GM19035 (cell line): ENCODE results near the gene NBEA.
"Not testable (repeated sequence)": the region's sequence is repeated elsewhere in the genome, so short reads cannot be mapped to it uniquely, and the experiment has no call there.

ENCODE experiments used
- ATAC-seq: cut with Tn5 transposase; IDR thresholded peaks from one replicate; pipeline ENCODE4 v1.9.1; 2021; ENCODE audit not compliant: unreplicated experiment

Gene NBEA

DNA sequence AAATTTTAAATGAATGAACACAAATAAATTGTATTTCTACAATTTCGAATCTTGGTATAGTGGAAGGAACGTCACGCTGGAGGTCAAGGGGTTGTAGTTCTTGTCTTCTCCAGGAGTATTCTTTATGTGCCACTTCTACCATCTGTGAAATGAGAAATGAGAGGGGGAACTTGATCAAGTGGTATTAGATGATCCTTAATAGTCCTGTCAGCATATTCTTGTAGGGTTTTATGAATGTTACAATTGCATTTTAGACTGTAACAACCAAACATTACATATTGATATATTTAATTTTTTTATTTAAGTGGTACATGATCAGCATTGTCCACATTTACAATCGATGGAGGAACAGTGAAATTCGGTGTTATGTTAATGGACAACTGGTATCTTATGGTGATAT lies 113.6 kb downstream of the NBEA start:
- no peak for ATAC-seq

DNA sequence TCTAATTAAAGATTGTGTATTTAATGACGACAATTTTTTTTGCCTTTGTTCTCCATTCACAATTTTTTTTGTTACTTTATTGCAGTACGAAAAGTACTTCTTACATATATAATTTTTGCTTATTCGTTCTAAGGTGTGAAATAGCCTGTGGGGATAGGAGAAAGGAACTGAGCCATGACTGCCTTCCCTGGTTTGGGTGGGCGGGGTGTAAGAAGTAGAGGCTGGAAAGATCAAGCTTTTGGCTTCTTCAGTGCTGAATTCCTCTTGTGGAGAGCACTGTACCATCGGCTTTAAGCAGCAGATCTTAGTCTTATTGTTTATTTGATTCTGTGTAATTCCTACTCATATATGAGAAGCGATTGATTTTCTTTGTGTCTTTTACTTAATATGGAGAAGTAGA lies 115.8 kb downstream of the NBEA start:
- no peak for ATAC-seq

DNA sequence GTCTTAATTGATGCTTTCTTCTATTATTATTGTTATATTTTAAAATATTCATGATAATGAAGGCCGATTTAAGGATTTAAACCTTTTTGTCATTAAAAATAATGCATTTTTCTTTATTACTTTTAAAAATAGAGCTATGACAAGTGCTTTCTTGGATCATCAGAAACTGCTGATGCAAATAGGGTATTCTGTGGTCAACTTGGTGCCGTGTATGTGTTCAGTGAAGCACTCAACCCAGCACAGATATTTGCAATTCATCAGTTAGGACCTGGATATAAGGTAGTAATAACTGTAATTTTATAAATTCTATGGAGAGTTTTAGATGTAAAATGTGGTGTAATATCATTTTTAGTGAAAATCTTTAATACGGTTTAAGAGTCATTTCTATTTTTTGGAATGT lies 116.5 kb downstream of the NBEA start:
- peak; percentile 100 for ATAC-seq

DNA sequence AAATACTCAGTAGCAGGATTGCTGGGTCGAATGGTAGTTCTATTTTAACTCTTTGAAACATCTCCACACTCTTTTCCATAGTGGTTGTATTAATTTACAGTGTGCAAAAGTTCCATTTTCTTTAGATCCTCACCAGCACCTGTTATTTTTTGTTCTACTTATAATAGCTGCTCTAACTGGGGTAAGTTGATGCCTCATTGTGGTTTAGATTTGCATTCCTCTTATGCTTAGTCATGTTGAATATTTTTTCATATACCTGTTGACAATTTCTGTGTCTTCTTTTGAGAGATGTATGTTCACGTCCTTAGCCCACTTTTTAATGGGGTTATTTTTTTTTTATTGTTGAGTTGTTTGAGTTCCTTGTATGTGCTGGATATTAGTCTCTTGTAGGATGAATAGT lies 144.6 kb downstream of the NBEA start:
- ATAC-seq = no peak

DNA sequence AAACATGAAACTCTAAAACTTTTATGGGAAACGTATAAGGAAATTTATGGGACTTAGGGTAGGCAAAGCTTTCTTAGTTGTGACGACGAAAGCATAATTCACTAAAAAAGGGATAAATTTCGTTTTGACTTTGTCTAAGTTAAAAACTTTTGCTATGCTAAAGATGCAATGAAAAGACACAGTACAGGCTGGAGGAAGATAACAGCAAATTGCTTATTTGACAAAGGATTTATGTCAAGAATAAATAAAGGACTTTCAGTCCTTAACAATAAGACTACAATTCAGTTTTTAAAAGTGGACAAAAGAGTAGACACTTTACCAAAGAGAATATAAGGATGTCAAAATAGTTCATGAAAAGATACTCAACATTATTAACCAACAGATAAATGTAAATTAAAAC lies 150.2 kb downstream of the NBEA start:
- ATAC-seq = no peak

DNA sequence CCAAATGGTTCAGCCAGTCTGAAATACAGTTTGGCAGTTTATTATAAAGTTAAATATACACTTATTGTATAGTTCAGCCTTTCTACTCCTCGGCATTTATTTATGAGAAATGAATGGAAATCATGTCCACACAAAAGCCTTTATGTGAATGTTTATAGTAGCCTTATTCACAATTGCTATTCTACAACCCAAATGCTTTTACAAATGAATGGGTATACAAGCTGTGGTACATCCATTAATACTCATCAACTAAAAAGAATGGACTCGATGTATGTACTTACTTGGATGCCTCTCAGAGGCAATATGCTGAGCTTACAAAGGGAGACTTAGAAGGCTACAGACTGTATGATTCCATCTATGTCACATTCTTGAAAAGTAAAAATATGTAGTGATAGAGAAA lies 150.7 kb downstream of the NBEA start:
- ATAC-seq = no peak

DNA sequence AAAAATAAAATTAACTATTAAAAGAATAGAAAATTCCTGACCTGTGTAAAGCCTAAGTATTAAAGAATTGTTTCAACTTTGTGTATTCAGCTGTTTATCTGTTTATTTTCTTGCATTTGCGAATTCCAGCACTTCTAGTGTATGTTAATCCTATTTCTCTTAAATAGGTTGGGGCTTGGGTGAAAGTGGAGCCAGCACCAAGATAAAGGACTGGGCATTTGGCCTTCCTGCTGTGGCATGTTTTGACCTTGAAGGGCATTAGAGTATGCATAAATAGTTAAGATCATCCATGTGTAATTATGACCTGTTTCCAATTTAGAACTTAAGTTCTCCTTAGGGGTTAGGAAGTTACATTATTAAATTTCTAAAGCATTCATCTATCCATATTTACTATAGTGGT lies 151.3 kb downstream of the NBEA start:
- no peak for ATAC-seq

DNA sequence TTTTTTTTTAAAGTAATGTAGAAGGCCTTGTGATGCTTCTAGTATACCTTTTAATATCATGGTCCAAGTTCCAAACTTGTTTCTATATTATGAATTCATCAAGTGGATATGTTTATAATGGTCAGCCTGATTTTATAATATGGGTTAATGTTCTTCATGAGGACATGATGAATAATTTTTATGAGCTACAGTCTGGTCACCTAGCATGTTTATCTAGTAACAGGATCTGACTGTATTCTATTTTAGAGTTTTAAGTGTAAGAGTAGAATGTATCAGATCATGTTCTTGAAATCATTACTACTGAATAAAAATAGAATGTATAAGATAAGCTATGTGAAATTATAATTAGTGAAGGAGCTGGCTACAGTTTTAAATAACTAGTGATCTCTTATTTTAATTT lies 164.7 kb downstream of the NBEA start:
- not testable (repeated sequence) for ATAC-seq

DNA sequence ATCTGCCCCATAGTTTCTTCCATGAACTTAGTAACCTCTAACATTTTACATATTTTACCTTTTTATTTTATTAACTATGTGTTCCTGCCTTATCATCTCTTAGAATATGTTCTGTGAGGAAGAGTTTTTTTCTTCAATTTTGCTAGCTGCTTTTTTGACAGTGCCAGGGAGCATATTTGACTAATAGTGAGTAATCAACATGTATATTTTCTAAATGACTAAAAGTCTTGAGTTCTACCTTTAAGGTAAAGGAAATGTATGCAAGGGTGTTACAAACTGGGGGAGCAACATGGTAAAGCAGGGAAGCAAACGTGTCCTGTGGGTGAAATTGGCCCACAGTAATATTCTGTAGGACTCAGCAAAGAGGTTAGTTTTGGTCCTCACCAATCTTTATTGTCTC lies 165.5 kb downstream of the NBEA start:
- ATAC-seq = no peak

DNA sequence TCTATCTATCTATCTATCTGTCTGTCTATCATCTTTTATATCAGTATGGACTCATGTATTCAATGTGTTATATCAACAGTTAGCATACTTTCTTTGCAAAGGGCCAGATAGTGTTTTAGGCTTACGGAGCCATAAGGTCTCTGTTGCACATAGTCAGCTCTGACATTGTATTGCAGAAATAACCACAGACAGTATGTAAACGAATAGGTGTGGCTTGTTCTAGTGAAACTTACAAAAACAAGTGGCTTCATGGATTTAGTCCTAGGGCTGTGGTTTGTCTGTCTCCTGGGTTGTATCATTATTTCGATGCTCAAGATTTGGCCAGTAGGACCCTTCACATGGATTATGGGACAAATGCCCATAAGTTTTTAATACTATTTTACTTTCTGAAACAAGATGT lies 171.5 kb downstream of the NBEA start:
- ATAC-seq = not testable (repeated sequence)

DNA sequence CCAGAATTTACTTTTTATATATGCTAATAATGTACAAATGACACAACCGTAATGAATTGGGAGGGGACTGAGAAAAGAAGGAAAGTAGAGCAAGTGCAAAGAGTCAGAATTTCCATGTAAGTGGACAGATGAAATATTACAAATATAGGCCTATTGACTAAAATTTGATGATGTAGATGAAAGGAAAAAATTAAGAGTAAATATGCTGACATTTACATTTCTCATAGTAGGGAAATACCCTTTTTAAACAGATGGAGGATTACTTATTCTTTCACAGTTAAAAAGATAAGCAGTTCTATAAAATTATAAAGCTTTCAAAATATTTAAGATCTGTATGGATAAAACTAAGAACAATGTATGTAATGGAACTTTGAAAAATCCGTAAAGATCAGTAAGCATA lies 185.4 kb downstream of the NBEA start:
- no peak for ATAC-seq

DNA sequence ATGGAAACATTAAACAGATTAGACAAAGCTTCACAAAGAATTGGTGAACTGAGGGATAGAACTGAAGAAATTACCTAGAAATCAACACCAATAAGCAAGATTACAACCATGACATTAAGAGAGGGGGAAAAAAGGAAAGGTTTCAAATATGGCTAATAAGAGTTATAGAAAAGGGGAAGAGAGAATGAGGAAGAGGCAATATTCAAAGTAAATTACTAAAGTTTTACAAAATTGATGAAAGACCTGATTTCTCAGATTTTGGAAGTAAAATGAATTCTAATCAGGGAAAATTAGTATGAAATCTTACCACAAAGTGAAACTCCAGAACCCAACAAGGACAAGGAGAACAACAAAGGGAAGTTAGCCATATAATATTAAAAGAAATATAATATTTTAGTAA lies 187.4 kb downstream of the NBEA start:
- ATAC-seq = no peak

DNA sequence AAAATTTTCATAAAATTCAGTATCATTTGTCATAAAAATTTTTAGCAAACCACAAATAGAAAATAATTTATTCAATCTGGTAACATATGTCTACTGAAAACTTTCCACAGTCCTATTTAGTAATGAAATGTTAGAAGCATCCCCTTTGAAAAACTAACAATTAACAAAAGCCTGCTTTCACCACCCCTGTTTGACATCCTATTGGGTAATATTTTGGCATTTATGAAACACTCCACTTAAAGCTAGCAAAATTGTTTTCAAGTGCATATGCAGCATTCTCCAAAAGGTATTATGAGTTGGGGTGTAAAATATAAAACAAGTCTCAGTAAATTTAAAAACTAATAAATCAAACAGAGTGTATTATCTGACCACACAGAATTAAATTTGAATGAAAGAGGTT lies 189.4 kb downstream of the NBEA start:
- ATAC-seq = no peak

DNA sequence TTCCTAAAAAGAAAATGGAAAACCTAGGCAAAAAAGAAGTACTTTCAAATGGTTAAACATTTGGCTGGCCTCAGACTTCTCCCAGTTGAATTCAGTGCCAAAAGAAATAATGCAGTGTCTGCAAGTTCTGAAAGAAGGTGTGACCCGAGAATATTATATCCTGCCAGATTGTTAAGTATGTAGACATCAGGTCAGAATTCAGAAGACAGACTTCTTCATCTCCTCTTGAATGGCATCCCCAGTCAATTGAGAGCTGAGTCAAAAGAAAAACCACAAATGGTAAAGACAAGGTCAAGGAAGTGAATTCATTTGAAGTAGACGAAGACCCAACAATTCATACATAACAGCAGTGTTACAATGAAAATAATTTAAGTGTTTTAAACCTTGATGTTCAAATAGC lies 194.5 kb downstream of the NBEA start:
- ATAC-seq = no peak

DNA sequence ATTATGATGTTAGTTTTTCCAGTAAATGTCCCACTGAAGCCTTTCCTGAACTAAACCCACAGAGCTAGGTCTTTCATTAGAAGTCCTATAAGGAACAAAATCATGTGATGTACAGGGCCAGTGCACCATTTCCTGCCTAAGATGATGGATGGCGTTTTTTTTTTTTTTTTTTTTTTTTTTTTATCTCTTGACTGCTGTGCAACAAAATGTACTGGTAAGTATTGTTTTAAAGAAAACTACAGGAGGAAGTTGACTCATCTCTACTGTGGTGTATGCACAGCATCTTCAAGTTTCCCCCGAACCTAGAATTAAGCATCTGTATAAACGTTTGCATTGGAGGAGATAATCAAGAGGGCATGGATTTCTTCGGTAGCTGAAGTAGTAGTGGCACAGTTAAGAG lies 197.5 kb downstream of the NBEA start:
- ATAC-seq = no peak

DNA sequence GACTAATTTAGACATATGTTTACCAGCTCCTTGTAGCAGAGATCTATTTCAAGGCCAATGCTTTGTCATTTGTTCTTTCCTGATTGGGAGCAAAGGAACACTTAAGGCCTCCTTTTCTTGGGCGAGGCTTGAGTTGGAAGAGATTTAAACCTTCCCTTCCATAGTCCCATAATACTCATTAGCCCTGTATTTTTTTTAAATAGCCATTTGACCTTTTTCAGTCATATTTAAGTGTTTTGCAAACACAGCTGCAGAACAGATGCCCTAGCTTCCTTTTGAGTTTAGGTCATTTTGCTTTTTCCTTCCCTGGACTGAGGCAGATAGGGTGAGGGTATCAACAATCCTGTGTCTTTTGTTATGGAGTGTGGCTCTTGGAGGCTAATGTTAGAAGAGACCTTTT lies 198.3 kb downstream of the NBEA start:
- ATAC-seq = no peak

DNA sequence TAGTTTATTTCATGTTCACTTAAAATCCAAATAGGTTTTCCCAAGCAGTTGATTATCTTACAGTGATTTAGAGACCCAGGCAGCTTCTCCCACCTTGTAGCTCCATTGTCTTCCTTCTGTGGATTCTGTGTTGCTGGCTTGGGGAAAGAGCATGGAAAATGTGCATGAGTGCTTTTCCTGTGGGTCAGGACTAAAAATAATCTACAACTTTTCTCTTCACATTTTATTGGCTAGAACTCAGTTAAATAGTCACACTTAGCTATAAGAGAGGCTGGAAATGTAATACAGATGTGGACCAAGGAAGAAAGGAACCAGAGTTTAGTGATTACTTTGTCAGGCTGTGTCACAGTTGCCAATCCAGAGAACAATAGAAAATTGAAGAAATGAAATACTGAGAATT lies 198.8 kb downstream of the NBEA start:
- no peak for ATAC-seq

DNA sequence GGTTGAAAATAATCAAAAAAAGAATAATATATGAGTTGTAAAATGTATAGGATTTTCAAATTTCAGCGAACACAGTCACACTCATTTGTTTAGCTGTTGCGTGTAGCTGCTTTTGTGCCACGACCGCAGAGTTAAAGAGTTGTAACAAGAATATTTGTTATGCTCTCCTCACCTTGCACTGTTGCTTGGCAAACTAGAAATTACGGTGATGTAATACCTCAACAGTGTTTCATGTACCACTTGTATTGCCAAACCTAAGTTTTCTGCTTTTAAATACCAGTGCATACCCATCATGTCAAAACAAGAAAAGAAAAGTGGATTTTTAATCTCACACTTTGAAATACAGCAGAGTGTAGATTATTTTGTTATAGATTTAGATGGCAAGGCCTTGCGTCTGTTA lies 201.1 kb downstream of the NBEA start:
- ATAC-seq = no peak

DNA sequence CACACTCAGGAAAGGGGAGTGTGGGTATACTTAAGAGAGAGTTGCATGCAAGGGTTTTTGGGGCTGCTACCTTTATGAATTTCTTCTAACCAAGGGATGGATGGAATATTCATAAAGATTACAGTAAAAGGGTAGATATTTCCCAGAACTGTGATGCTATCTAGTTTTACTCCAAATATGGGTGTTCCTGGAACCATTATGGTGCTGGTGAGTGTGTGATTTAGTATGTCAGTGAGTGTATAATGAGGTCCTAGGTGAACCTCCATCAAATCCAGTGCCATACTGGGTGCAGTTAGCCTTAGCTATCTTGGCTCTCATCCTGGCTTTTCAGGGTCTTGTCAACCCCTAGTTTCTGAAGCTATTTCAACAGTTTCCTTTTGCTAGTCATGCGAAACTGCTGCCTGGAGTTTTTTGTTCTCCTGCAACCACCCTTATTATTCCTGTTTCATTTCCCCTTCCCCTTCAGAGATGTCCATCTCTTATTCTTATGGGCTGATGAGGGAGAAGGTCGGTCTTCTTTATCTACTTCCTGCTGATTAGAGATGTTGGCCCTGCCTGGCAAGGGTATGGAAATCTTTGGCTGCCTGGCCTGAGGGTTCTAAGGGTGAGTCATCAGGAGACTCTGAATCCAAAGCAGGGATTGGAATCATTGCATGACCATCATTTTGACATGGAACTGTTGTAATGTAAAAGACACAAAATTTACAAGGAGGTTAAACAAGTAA lies 202.3 kb downstream of the NBEA start:
- no peak for ATAC-seq

DNA sequence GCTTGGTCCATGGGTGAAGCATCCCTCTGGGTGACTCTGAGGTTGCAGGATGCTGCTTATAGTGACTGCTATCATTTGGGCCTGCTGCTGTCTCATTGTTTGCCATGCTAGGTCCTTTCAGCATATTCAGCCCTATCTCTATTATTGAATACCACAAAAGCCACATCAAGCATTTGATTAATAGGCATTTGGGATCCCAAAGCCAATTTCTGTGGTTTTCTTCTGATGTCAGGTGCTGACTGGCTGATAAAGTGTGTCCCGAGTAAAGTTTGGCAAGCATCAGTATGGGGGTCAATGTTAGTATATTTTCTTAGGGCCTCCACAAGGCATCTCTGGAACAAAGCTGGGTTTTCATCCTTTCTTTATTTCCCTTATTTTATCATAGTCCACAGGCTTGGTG lies 204.6 kb downstream of the NBEA start:
- ATAC-seq = no peak

DNA sequence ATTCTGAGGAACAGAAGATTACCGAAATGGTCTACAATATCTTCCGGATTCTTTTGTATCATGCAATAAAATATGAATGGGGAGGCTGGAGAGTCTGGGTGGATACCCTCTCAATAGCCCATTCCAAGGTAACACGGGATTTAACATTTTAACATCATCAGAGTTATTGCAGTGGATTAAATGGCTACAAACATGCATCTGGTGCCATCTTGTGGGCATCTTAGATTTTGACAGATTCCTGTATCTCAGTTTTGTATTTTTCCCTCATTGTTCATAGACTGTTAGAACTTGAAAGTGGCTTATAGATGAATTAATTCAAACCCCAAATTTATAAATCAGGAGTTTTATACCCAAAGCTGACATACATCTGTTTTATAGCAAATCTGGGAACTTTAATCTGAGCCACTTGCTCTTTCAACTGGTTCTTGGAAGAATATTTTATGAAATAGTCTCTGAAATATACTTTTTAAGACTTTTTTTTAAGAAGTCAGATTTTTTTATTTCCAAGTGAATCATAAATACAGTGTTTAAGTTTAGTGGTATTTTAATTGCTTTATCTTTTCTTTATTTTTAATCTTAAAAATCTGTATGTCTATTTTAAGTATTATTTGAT lies 215.2 kb downstream of the NBEA start:
- ATAC-seq = peak; percentile 75

DNA sequence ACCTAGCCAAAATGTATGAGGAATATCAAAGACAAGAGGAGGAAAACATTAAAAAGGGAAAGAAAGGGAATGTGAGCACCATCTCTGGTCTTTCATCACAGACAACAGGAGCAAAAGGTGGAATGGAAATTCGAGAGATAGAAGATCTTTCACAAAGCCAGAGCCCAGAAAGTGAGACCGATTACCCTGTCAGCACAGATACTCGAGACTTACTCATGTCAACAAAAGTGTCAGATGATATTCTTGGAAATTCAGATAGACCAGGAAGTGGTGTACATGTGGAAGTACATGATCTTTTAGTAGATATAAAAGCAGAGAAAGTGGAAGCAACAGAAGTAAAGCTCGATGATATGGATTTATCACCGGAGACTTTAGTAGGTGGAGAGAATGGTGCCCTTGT lies 217.0 kb downstream of the NBEA start:
- no peak for ATAC-seq

DNA sequence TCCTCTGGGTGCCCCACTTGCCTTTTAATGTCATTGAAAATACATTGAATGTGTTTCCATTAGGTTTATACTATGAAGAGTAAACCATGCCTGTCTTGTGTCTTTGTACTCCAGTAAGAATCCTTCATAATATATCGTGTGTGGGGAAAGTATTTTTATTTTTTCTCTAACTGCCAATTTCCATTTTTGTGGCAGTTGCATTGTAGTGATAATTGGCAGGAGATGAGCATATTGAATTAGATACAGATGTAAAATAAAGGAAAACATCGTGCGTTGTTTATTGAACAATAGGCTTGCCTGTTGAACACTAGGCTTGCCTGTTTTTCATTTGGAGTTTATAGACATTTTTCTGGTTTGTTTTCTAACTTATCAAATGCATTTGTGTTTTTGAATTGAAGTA lies 218.8 kb downstream of the NBEA start:
- ATAC-seq = no peak
